ENCODE data around the gene RRAD.

DNA sequence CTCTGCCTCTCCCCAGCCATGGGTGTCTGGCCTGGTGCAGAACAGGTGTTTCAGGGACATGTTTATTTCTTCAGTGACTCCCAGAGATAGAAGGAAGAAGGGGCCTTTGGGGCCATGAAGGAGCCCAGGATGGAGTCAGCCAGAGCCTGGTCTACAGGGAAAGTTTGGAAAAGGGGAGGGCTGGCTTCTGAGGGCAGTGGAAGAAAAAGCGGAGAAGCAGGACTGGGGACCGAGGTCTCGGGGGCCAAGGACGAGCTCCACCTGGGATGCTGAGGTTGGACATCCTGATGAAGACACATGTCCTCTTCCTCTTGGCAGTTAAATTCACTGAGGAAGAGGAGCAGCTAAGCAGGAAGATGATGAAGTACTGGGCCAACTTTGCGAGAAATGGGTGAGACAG lies 17.6 kb upstream of the RRAD start:
- TF ChIP-seq, protein P1, sequence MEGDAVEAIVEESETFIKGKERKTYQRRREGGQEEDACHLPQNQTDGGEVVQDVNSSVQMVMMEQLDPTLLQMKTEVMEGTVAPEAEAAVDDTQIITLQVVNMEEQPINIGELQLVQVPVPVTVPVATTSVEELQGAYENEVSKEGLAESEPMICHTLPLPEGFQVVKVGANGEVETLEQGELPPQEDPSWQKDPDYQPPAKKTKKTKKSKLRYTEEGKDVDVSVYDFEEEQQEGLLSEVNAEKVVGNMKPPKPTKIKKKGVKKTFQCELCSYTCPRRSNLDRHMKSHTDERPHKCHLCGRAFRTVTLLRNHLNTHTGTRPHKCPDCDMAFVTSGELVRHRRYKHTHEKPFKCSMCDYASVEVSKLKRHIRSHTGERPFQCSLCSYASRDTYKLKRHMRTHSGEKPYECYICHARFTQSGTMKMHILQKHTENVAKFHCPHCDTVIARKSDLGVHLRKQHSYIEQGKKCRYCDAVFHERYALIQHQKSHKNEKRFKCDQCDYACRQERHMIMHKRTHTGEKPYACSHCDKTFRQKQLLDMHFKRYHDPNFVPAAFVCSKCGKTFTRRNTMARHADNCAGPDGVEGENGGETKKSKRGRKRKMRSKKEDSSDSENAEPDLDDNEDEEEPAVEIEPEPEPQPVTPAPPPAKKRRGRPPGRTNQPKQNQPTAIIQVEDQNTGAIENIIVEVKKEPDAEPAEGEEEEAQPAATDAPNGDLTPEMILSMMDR (IDR thresholded peaks at IDR 0.05): no peak
- TF ChIP-seq POLR2A (IDR thresholded peaks at IDR 0.05): no peak
- TF ChIP-seq EP300 (IDR thresholded peaks at IDR 0.05): no peak
